ENCODE data around the gene APBA2.
A peak's percentile ranks its signal among the peaks of the same experiment; 100 is the strongest.
"Not testable (repeated sequence)": the region's sequence is repeated elsewhere in the genome, so short reads cannot be mapped to it uniquely, and the experiment has no call there.

Gene APBA2

DNA sequence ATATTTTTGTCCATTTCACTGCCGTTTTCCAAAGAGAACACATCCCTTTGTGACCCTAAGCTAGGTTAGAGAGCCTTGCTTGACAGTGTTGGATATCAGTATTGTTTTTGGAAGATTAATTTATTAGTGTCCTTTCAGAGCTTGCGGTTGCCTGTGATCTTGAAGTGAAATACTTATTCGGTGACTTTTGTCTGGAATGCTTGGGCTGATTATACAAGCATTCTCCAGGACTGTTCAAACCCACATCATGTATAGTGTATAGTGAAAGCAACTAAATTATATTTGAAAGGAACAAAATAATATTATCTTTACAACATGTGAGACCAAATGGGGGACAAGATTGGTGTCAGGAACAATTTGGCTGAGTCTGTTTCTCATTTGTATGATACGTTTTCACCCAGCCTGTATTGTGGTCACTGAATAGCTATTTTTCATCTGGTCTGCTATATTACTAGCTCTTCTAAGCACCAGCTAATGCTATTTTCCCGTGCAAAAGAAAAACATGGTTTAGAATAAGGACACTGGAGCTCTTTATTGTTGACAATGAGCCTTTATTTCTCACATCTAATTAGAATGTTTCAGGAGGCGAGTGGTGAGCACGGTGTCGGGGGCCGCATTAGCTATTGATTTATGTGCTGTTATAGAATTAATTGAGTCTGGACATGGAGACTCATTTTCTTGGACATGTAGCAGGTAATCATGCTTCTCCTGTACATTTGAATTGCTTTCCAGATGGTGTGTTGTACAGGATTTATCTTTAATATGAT, 158.1 kb downstream of the APBA2 start:
- no peaks in the 10 kb centered on the region for H3K27me3 ChIP-seq (ENCODE audit: insufficient read depth, poor library complexity, severe bottlenecking)
- H3K9me3 ChIP-seq (ENCODE audit: severe bottlenecking): no peaks in the 10 kb centered on the region
- H3K4me1 ChIP-seq (ENCODE audit: insufficient read depth, poor library complexity, severe bottlenecking): no peaks in the 10 kb centered on the region
- H3K4me3 ChIP-seq (ENCODE audit: severe bottlenecking): no peak overlapping the region
- ATAC-seq (ENCODE audit: low read depth) (no peak), DNase-seq (ENCODE audit: low spot score) (no peak)
- H3K36me3 ChIP-seq (ENCODE audit: low read depth): no peaks in the 10 kb centered on the region
- H3K27ac ChIP-seq (ENCODE audit: poor library complexity, severe bottlenecking): no peak overlapping the region
- TF ChIP-seq, protein P1, sequence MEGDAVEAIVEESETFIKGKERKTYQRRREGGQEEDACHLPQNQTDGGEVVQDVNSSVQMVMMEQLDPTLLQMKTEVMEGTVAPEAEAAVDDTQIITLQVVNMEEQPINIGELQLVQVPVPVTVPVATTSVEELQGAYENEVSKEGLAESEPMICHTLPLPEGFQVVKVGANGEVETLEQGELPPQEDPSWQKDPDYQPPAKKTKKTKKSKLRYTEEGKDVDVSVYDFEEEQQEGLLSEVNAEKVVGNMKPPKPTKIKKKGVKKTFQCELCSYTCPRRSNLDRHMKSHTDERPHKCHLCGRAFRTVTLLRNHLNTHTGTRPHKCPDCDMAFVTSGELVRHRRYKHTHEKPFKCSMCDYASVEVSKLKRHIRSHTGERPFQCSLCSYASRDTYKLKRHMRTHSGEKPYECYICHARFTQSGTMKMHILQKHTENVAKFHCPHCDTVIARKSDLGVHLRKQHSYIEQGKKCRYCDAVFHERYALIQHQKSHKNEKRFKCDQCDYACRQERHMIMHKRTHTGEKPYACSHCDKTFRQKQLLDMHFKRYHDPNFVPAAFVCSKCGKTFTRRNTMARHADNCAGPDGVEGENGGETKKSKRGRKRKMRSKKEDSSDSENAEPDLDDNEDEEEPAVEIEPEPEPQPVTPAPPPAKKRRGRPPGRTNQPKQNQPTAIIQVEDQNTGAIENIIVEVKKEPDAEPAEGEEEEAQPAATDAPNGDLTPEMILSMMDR (IDR thresholded peaks at IDR 0.05; ENCODE audit: poor library complexity, severe bottlenecking): no peak

DNA sequence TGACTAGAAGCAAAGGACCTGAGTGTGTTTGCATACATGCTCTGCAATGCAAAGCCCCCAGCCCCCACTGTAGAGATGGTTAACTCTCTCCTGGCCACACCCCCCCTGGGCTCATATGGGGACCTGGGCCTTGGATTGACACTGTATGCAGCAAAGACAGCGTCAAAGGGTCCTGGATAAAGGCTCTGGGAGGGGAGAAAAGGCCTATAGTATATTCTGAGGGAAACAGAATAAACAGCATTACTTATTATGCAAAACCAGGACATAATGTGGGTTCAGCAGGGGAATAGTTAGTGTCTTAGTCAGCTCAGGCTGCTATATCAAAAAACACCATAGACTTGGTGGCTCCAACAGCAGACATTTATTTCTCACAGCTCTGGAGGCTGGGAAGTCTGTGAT, 158.7 kb downstream of the APBA2 start:
- Histone ChIP-seq H3K36me3 (ENCODE audit: low read depth) (no peaks in the 10 kb centered on the region), H3K4me3 (ENCODE audit: severe bottlenecking) (no peak overlapping the region), H3K4me1 (ENCODE audit: insufficient read depth, poor library complexity, severe bottlenecking) (no peaks in the 10 kb centered on the region), H3K27me3 (ENCODE audit: insufficient read depth, poor library complexity, severe bottlenecking) (no peaks in the 10 kb centered on the region), H3K27ac (ENCODE audit: poor library complexity, severe bottlenecking) (no peak overlapping the region), H3K9me3 (ENCODE audit: severe bottlenecking) (no peaks in the 10 kb centered on the region)
- TF ChIP-seq, protein P1 (IDR thresholded peaks at IDR 0.05; ENCODE audit: poor library complexity, severe bottlenecking): no peak
- DNase-seq (ENCODE audit: low spot score) (no peak), ATAC-seq (ENCODE audit: low read depth) (no peak)

DNA sequence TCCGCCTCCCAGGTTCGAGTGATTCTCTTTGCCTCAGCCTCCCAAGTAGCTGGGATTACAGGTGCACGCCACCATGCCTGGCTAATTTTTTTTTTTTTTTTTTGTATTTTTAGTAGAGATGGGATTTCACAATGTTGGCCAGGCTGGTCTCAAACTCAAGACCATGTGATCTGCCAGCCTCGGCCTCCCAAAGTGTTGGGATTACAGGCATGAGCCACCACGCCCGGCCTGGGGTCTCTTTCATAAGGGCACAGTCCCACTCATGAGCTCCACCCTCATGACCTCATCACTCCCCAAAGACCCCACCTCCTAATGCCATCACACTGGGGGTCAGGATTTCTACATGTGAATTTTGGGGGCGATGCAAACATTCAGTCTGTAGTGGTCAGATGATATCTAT, 159.4 kb downstream of the APBA2 start:
- not testable (repeated sequence) for H3K27me3 ChIP-seq (ENCODE audit: insufficient read depth, poor library complexity, severe bottlenecking); H3K4me3 ChIP-seq (ENCODE audit: severe bottlenecking); H3K4me1 ChIP-seq (ENCODE audit: insufficient read depth, poor library complexity, severe bottlenecking); H3K36me3 ChIP-seq (ENCODE audit: low read depth); H3K27ac ChIP-seq (ENCODE audit: poor library complexity, severe bottlenecking); ATAC-seq (ENCODE audit: low read depth); H3K9me3 ChIP-seq (ENCODE audit: severe bottlenecking); DNase-seq (ENCODE audit: low spot score)

DNA sequence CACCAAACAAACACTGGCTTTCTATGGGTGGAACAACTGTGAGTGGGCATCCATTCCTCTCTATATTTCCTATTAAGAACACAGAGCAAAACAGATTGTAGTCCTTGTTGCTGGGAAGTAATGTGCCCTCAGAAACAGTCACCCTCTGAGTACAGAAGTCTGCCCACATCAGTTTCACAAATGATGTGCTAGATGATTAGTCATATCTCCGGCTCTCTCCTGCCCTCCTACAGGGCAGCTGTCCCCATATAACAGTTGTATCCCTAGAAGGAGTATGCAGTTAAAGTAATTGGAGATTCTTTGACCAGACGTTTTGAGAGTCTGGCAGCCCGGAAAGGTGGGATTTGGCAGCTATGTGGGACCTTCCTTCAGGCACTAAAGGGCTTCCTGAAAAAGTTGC, 159.9 kb downstream of the APBA2 start:
- Histone ChIP-seq H3K9me3 (ENCODE audit: severe bottlenecking) (no peaks in the 10 kb centered on the region), H3K36me3 (ENCODE audit: low read depth) (no peaks in the 10 kb centered on the region), H3K27me3 (ENCODE audit: insufficient read depth, poor library complexity, severe bottlenecking) (no peaks in the 10 kb centered on the region), H3K4me3 (ENCODE audit: severe bottlenecking) (no peak overlapping the region), H3K4me1 (ENCODE audit: insufficient read depth, poor library complexity, severe bottlenecking) (no peaks in the 10 kb centered on the region), H3K27ac (ENCODE audit: poor library complexity, severe bottlenecking) (no peak overlapping the region)
- ATAC-seq (ENCODE audit: low read depth) (peak; percentile 73), DNase-seq (ENCODE audit: low spot score) (no peak)
- TF ChIP-seq, protein P1 (IDR thresholded peaks at IDR 0.05; ENCODE audit: poor library complexity, severe bottlenecking): no peak

DNA sequence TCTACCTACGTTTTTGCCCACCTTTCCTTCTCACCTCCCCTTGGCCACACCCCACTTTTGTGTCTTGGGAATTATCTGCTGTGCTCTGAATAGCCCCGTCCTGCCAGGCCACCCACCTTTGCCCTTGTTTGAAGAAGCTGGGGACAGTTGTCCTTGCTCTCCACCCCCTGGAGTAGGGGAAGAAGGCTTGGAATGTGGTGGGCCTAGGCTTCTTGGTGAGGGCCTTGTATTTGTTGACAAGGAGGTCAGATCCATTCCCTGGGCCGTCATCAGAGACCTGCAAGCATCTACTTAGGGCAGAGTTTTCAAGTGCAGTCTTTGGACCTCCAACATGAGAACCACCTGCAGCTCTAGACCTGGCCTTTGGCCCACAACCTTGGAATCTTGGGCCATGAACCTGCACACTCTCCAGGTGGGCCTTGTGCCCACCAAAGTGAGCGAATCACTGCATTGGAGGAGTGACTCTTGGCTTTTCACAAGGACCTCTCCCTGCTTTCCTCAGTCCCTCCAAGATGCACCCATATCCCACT, 160.6 kb downstream of the APBA2 start:
- Histone ChIP-seq H3K27me3 (ENCODE audit: insufficient read depth, poor library complexity, severe bottlenecking) (no peaks in the 10 kb centered on the region), H3K9me3 (ENCODE audit: severe bottlenecking) (no peaks in the 10 kb centered on the region), H3K27ac (ENCODE audit: poor library complexity, severe bottlenecking) (no peak overlapping the region), H3K4me1 (ENCODE audit: insufficient read depth, poor library complexity, severe bottlenecking) (no peaks in the 10 kb centered on the region), H3K4me3 (ENCODE audit: severe bottlenecking) (no peak overlapping the region), H3K36me3 (ENCODE audit: low read depth) (no peaks in the 10 kb centered on the region)
- DNase-seq (ENCODE audit: low spot score): no peak
- no peak for ATAC-seq (ENCODE audit: low read depth)
- TF ChIP-seq, protein P1 (IDR thresholded peaks at IDR 0.05; ENCODE audit: poor library complexity, severe bottlenecking): no peak
